Stimulated activated naive CD8-positive, alpha-beta T cell treated with anti-CD3 and anti-CD28 coated beads, Interleukin-15, Interleukin-2, amounts not matched to agents 100 U/mL and 50 U/mL, for 24 hours (primary cell): ENCODE measurements around the gene VAC14.
"Not testable (repeated sequence)": the region's sequence is repeated elsewhere in the genome, so short reads cannot be mapped to it uniquely, and the experiment has no call there.

Experiments
- ATAC-seq: fragments of 150-1000 bp; cut with Tn5 transposase; one replicate; pipeline ENCODE4 v1.10.0; 2021
- DNase-seq: peaks from one replicate; pipeline ENCODE4 v3.0.0; 2021

The VAC14 gene

DNA sequence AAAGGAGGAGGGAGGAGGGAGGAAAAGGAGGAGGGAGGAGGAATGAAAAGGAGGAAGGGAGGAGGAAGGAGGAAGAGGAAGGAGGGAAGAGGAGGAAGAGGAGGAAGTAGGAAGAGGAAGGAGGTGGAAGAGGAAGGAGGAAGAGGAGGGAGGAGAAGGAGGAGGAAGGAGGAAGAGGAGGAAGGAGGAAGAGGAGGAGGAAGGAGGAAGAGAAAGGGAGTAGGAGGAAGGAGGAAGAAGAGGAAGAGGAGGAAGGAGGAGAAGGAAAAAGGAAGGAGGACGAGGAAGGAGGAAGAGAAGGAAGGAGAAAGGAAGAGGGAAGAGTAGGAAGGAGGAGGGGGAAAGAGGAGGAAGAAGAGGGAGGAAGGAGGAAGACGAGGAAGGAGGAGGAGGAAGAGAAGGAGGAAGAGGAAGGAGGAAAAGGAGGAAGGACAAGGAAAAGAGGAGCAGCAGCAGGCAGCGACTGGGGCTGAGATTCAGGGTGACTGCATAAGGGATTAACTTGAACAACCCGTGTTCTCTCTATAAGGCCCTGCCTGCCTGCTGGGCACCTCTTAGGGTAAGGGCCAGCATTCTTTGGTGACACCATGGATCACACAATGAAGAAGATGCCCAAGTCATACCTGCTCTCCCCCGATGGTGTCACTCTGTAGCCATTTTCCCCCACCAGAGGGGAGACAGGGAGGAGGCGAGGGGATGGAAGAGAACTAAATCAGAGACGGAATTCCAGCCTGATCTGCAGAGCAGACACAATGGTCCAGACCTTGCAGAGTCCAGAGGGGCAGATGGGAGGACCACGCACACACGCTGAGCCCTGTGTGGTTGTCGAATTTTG is 156.0 kb downstream of the VAC14 start:
- ATAC-seq: no peak
- DNase-seq: no peak

DNA sequence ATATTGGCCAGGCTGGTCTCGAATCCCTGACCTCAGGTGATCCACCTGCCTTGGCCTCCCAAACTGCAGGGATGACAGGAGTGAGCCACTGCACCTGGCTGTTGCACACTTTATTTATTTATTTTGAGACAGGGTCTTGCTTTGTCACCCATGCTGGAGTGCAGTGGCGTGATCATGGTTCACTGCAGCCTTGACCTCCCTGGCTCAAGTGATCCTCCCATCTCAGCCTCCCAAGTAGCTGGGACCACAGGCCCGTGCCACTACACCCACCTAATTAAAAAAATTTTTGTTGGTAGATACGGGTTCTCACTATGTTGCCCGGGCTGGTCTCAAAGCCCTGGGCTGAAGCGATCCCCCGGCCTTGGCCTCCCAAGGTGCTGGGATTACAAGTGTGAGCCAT is 157.7 kb downstream of the VAC14 start:
- DNase-seq, ATAC-seq: not testable (repeated sequence)

DNA sequence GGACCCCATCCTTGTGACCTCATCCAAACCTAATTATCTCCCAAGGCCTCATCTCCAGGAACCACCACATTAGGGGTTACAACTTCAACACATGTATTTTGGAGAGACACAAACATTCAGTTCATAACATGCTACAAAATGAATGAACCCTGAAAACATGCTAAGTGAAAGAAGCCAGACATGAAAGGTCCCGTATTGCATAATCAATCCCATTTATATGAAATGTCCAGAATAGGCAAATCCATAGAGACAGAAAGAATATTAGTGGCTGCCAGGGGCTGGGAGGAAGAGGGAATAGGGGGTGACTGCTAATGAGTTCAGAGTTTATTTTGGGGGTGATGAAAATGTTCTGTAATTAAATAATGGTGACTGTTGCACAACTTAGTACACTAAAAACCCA is 158.3 kb downstream of the VAC14 start:
- DNase-seq (no peak), ATAC-seq (no peak)

DNA sequence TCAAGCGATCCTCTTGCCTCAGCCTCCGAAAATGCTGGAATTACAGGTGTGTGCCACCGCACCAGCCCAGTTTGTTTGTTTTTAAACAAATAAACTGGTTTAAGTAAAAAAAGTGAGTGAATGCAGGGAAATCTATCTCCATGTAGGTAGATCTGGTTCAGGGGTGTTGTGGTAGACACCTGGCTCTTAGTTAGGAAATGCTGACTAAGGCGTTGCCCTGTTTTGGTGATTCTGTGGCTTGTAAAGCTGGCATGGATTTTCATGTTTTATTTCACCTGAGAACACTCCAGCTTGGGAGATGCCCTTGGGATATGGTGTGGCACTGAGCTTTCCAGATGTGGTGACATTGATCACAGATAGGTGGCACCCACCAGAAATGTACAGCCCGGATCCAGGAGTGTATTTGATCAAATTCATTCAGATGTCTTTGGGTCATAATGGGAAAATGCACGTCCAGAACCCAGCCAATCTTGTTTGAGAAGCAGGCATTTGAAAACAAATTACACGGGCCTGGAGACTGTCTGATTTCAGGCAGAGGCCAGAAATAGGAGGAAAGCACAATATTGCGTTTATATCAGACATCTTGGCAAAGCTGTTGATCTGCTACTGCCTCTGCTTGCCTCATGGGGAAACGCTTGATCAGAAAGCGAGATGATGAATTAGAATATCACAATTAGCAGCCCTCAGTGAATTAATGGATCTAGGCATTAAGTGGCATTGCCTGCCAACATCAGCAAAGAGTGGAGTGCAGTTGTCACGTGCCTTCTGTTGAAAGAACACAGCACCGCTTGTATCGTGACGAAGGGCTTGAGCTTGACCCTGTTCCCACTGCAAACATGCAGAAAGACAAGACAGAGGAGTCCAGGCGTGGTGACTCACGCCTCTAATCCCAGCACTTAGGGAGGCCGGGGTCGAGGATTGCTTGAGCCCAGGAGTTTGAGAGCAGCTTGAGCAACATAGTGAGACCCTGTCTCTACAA is 161.9 kb downstream of the VAC14 start:
- DNase-seq (no peak), ATAC-seq (no peak)
